SH-SY5Y (cell line): Measurements from ENCODE around the gene OLIG2.

Source experiments
- GATA2 ChIP-seq: IDR thresholded peaks from 2 replicates; pipeline ENCODE4 v1.6.1; 2011; ENCODE audit warnings: mild to moderate bottlenecking, low read depth, low read length
- GATA3 ChIP-seq: IDR thresholded peaks from 2 replicates; pipeline ENCODE4 v1.6.1; 2011; ENCODE audit warnings: low read depth, mild to moderate bottlenecking, low read length, moderate library complexity

- TF ChIP-seq GATA2 (no peak), GATA3 (no peak)
Observed at GRCh38 chr21:33023574-33024200, 2.0 kb upstream of the OLIG2 start.
